Femur (tissue), 1 donor: ENCODE data around the gene OR12D3.
"Not testable (repeated sequence)": the region's sequence is repeated elsewhere in the genome, so short reads cannot be mapped to it uniquely, and the experiment has no call there.

Experiments used
- DNase-seq: peaks from one replicate; pipeline ENCODE4 v3.0.0-alpha.2; 2017

The OR12D3 gene, protein sequence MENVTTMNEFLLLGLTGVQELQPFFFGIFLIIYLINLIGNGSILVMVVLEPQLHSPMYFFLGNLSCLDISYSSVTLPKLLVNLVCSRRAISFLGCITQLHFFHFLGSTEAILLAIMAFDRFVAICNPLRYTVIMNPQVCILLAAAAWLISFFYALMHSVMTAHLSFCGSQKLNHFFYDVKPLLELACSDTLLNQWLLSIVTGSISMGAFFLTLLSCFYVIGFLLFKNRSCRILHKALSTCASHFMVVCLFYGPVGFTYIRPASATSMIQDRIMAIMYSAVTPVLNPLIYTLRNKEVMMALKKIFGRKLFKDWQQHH

DNA sequence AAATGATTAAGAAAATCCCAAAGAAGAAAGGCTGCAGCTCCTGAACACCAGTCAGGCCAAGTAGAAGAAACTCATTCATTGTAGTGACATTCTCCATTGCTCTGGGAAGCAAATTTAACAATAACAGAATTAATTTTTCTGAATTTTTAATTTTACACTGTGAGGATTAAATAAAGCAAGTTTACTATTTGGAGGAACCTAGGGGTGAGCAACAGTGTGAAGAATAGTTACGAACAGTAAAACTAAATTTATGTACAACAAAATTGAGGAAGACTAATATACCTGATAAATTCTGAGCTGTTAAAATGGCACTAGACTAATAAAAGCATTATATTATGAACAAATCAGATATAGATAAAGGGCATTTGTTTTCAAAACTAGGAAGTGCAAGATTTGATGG, at the start of gene OR12D3:
Gene OR12D3, minus strand, starts transcription at position 101 of the 400 bp plus-strand sequence. Its CDS starts 4 bp downstream, at position 97.
- no peak for DNase-seq

DNA sequence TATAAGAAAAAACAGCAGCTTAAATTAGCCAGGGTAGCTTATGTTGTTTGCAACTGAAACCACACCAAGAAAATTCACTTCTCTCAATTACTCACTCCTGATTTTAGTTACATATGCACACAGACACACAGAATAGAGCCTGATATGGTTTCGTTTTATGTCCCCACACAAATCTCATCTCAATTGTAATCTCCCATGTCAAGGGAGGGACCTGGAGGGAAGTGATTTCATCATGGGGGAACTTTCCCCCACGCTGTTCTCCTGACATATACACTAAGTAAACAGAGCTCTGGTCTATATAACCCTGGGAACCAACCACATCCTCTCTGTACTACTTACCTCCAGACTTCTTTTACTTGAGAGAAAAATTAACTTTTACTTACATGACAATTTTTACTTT, 49.5 kb upstream of the OR12D3 start:
- no peak for DNase-seq

DNA sequence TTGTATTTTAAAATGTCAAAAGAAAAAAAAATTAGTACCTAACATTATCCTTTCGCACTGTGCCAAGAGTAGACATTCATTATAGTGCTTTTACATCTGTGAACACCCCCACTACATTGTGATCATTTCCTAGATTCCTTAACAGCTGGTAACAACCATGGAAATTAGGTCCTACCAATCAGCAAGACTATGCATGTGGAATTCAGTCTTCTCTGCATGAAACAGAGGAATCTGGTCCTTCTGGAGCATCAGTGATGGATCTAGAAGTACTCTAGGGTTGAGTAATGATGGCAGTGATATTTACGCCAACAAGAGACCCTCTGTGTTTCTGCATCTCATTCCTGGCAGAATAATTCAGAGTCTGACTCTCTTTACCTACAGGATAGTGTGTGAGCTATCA, 49.1 kb upstream of the OR12D3 start:
- no peak for DNase-seq

DNA sequence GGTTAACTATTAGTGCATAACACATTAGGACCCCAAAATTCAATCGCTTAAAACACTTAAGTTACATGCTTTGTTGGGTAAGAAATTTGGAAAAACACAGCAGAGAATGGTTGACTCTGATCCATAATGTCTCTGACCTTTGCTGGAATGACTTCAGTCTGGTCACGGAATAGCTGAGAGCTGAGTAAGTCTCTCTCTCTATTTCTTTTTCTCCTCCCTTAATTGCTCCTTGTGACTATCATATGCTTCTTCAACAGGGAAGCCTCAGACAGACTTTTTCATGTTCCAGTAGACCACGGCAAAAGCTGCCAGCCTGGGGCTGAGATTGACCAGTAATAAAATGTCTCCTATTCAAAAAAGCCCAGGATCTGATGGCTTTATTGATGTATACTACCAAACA, 44.4 kb upstream of the OR12D3 start:
- DNase-seq = no peak

- no peak for DNase-seq
Observed at GRCh38 chr6:29414588-29414987, 39.5 kb upstream of the OR12D3 start, which contains the start of gene OR12D1. TSS of gene OR12D1 (plus strand) at chr6:29414928.

DNA sequence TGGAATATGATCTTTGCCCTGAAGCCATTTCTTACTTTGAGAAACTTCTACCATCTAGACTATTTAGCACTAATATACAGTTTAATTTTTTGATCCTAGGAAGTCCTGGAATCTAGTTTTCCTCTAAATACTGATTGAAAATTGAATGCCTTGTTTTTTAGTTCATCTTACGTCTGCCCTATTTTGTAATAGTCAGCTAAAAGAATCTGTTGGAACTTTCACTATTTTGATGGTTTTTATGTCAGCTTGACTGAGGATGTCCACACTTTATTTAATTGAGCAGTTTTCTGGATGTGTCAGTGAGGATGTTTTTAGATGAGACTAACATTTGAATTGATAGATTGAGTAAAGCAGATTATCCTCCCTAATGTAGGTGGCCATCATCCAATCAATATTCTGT, 28.7 kb upstream of the OR12D3 start:
- DNase-seq = no peak

DNA sequence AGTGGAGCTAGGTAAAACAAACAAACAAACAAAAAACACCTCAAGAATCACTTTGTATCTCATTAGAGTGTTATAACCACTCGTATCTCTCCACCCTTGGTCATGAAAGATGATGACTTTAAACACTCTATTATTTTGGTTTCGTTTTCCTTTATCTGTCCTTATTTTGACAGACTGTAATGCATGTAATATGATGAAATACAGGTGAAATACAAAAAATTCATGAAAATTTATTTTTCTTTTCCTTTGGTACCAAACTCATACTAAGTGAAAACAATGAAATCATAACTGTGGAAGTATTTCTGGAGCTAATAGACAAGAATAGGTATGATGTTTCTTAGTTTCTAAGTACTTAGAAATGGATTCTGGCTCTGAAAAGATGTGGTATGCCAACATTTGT, 24.4 kb upstream of the OR12D3 start:
- no peak for DNase-seq

DNA sequence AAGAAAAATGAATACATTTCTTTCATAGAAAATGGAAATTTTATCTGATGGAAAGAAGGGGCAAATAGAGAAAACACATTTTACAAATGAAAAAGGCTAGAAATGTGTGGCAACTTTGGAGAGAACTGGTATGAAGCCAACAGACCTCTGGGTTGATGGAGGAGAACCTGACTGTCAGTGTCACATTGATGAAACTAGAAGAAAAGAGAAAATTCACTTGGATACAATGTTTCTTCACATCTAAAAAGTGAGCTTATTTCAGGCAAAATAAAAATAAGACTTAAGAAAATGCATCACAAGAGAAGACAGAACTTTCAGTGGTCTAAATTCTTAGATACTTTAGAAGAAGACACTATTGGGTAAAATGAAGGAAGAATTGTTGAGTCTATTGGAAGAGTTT, 20.2 kb upstream of the OR12D3 start, which contains the start of gene OR12D2:
Gene OR12D2, plus strand, starts transcription at position 301 of the 400 bp plus-strand sequence. CDS start 1,069 bp downstream, outside the sequence.
- DNase-seq = no peak

GRCh38 chr6:29388533-29388932, 13.4 kb upstream of the OR12D3 start:
- no peak for DNase-seq

- DNase-seq = no peak
Observed at GRCh38 chr6:29376003-29376402, 912 bp upstream of the OR12D3 start.

- no peak for DNase-seq
Observed at GRCh38 chr6:29368765-29369164, 6.3 kb downstream of the OR12D3 start, which contains the start of gene OR5V1. TSS of gene OR5V1 (minus strand) at chr6:29368865. CDS start at chr6:29356195, 12,670 bp downstream.

DNA sequence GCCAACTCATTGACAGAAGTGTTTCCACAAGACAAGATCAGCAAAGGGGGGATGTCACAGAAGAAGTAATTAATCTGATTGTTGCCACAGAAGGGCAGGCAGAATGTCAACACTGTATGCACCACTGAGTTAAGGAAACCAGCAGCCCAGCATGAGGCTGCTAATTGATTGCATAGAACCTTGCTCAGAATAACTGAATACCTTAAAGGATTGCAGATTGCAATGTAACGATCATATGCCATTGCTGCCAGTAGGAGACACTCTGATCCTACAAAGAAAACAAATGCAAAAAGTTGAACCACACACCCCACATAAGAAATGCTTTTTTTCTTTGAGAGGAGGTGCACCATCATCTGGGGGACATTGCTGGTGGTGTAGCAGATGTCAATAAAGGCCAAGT, 19.5 kb downstream of the OR12D3 start:
- DNase-seq = no peak

- DNase-seq = no peak
Observed at GRCh38 chr6:29354980-29355379, 20.1 kb downstream of the OR12D3 start.

DNA sequence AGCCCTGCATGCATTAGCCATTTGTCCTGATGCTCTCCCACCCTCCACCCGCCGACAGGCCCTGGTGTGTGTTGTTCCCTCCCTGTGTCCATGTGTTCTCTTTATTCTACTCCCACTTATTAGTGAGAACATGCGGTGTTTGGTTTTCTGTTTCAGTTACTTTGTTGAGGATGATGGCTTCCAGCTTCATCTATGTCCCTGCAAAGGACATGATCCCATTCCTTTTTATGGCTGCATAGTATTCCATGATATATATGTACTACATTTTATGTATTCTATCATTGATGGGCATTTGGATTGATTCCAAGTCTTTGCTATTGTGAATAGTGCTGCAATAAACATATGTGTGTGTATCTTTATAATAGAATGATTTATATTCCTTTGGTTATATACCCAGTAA, 25.7 kb downstream of the OR12D3 start:
- not testable (repeated sequence) for DNase-seq

DNA sequence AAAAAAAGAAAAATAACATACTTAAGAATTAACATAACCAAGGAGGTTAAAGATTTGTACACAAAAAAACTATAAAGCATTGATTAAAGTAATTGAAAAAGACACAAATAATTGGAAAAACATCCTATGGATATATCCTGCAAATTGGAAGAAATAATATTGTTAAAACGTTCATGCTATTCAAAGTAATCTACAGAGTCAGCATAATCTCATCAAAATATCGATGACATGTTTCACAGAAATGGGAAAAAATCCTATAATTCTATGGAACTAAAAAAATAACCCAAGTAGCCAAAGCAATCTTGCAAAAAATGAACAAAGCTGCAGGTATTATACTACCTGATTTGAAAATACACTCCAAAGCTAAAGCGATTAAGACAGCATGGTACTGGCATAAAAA, 29.7 kb downstream of the OR12D3 start:
- DNase-seq = no peak

DNA sequence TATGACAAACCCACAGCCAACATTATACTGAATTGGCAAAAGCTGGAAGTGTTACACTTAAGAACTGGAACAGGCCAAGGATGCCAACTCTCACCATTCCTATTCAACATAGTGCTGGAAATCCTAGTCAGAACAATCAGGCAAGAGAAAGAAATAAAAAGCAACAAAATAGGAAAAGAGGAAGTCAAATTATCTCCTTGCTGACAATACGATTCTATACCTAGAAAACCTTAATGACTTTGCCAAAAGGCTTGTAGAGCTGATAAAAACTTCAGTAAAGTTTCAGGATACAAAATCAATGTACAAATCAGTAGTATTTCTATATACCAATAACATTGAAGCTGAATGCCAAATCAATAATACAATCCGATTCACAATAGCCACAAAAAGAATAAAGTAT, 38.8 kb downstream of the OR12D3 start:
- no peak for DNase-seq

- no peak for DNase-seq
Observed at GRCh38 chr6:29332676-29333075, 42.4 kb downstream of the OR12D3 start.

- DNase-seq = no peak
Observed at GRCh38 chr6:29325777-29326176, 49.3 kb downstream of the OR12D3 start.
